Spleen (tissue), 11 donors: ENCODE measurements around the gene C4A. TPM values are rescaled to one million over a fixed set of nuclear protein-coding genes. Genes with fewer than 3 reads are reported as not detected.
A peak's percentile ranks its signal among the peaks of the same experiment; 100 is the strongest.

Experiments
- DNase-seq: peaks from one replicate; pipeline ENCODE4 v3.0.0-alpha.2; 2020
- H3K27ac ChIP-seq, 8 donors: fragments of 200-600 bp; sonication (generic) in 7 of 8; 1 replicate in 4 of 8; 2 replicates in 4 of 8; pipeline versions ENCODE4 v1.5.0 to v1.8.0; 2016 to 2021; ENCODE audit warnings: inconsistent platforms in 4 of 8, mild to moderate bottlenecking in 4 of 8, moderate library complexity in 1 of 8
- H3K27me3 ChIP-seq, 7 donors: fragments of 200-600 bp; sonication (generic) in 6 of 7; replicated peaks in 1 of 7; 1 replicate in 4 of 7; 2 replicates in 3 of 7; pipeline versions ENCODE4 v1.5.0 to v1.8.0; 2016 to 2021; ENCODE audit warnings: inconsistent platforms in 3 of 7, mild to moderate bottlenecking in 1 of 7
- H3K36me3 ChIP-seq, 6 donors: fragments of 200-600 bp; sonication (generic) in 5 of 6; 1 replicate in 4 of 6; 2 replicates in 2 of 6; pipeline versions ENCODE4 v1.5.0 to v1.8.0; 2016 to 2021; ENCODE audit warnings: inconsistent platforms in 2 of 6
- H3K4me1 ChIP-seq, 6 donors: fragments of 200-600 bp; sonication (generic) in 5 of 6; 1 replicate in 3 of 6; 2 replicates in 3 of 6; pipeline versions ENCODE4 v1.5.0 to v1.8.0; 2016 to 2021; ENCODE audit warnings: inconsistent platforms in 3 of 6
- H3K4me3 ChIP-seq, 8 donors: fragments of 200-600 bp; sonication (generic) in 7 of 8; 1 replicate in 4 of 8; 2 replicates in 4 of 8; pipeline versions ENCODE4 v1.5.0 to v1.8.0; 2016 to 2021; ENCODE audit warnings: inconsistent platforms in 4 of 8, mild to moderate bottlenecking in 4 of 8, moderate library complexity in 2 of 8
- H3K9me3 ChIP-seq, 8 donors: fragments of 200-600 bp; sonication (generic) in 7 of 8; 1 replicate in 4 of 8; 2 replicates in 4 of 8; pipeline versions ENCODE4 v1.5.0 to v1.8.0; 2016 to 2021; ENCODE audit warnings: inconsistent platforms in 4 of 8
- POLR2A ChIP-seq, 3 donors: fragments of 450-650 bp; IDR thresholded peaks; one replicate each; pipeline ENCODE4 v1.5.1; 2017; ENCODE audit warnings: antibody characterized with exemption in 3 of 3, mild to moderate bottlenecking in 1 of 3
- POLR2AphosphoS5 ChIP-seq, 3 donors: sonication (generic); formaldehyde crosslinking; IDR thresholded peaks; one replicate each; pipeline ENCODE4 v1.5.1; 2017; ENCODE audit warnings: antibody characterized with exemption in 3 of 3
- WGBS, 5 donors: extraction: QIAGEN DNeasy Blood & Tissue Kit in 3 of 5; methylation state at CpG; one replicate each; pipeline versions ENCODE4 v1.1.5 to v1.1.7; 2013 to 2018; 5-methylcytosine and 5-hydroxymethylcytosine counted together
- intact Hi-C: fragments of 100-400 bp; cut with DNase I; formaldehyde crosslinking; loops from one replicate; pipeline ENCODE4 v1.15.0; 2023; ENCODE audit warnings: low total_unique reads
- polyA plus RNA-seq, 3 donors: library from polyadenylated mRNA; stranded (reverse); fragments of 200-250 nt; gene quantifications; one replicate each; pipeline ENCODE4 v1.2.1, GENCODE V29; 2013
- total RNA-seq, 7 donors: library from RNA; depleted of rRNA in 3 of 7; stranded (reverse); fragments of >200 nt in 3 of 7; fragmentation: NEBNext Ultra II Directional in 4 of 7; extraction: Animal tissue kit (Norgen Biotek cat#: 25700) in 4 of 7; gene quantifications; one replicate each; pipeline versions ENCODE4 v1.1.0 to v1.2.1, GENCODE V29; 2016 to 2021
- TF ChIP-seq, protein P1 (sequence below), 11 experiments: fragments of 200-600 bp in 7 of 11; fragments of 450-650 bp in 4 of 11; sonication (generic) in 4 of 11; IDR thresholded peaks in 8 of 11; conservative IDR thresholded peaks in 3 of 11; 1 replicate in 7 of 11; 2 replicates in 4 of 11; pipeline versions ENCODE4 v1.4.0 to v1.8.0; 2016 to 2021; ENCODE audit warnings: antibody characterized with exemption in 11 of 11, inconsistent platforms in 4 of 11, mild to moderate bottlenecking in 1 of 11
- donor health status: healthy with polysubstance abuse.
- donor health status: DM: no; HTN: no; CAD: no; lungs with moderate emphysema.
- donor health status: DM: no; HTN: no; CAD: no.
- donor health status: Bipolar disorder and iron deficiency.
- donor health status: healthy.
- donor health status: DM: no; HTN: no; CAD: no.
- donor health status: DM: yes; HTN: yes; CAD: no.

The C4A gene
- total and polyA plus RNA-seq, 10 donors = 50.1 to 332 (median 116) TPM

DNA sequence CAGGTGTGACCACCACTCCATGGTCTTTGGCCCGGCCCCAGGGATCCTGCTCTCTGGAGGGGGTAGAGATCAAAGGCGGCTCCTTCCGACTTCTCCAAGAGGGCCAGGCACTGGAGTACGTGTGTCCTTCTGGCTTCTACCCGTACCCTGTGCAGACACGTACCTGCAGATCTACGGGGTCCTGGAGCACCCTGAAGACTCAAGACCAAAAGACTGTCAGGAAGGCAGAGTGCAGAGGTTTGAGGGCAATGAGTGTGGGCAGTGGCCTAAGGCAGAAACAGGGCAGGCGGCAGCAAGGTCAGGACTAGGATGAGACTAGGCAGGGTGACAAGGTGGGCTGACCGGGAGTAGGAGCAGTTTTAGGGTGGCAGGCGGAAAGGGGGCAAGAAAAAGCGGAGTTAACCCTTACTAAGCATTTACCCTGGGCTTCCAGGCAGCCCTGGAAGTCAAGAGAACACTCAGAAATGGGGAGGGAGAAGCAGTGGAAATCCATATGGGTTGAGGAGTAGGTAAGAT, 35.4 kb upstream of the C4A start:
- Histone ChIP-seq H3K9me3 (no peaks in the 10 kb centered on the region), H3K27me3 (peaks cover 0 to 36% (median 0%) of the 10 kb centered on the region in 7 donors), H3K36me3 (peaks cover 0 to 56% (median 8%) of the 10 kb centered on the region in 6 donors), H3K27ac (peak overlapping the region in 7 of 8 donors; percentile 57 to 79 (median 67)), H3K4me1 (peaks cover 0 to 19% (median 0%) of the 10 kb centered on the region in 6 donors), H3K4me3 (peak overlapping the region in 2 of 8 donors; percentile 11 to 18)
- WGBS, 5 donors = 75 to 95% (median 78%) methylated on average over 11 of the region's 11 CpGs
- peak; percentile 58 for DNase-seq
- TF ChIP-seq, protein P1, sequence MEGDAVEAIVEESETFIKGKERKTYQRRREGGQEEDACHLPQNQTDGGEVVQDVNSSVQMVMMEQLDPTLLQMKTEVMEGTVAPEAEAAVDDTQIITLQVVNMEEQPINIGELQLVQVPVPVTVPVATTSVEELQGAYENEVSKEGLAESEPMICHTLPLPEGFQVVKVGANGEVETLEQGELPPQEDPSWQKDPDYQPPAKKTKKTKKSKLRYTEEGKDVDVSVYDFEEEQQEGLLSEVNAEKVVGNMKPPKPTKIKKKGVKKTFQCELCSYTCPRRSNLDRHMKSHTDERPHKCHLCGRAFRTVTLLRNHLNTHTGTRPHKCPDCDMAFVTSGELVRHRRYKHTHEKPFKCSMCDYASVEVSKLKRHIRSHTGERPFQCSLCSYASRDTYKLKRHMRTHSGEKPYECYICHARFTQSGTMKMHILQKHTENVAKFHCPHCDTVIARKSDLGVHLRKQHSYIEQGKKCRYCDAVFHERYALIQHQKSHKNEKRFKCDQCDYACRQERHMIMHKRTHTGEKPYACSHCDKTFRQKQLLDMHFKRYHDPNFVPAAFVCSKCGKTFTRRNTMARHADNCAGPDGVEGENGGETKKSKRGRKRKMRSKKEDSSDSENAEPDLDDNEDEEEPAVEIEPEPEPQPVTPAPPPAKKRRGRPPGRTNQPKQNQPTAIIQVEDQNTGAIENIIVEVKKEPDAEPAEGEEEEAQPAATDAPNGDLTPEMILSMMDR (IDR thresholded peaks at IDR 0.05 in 8 of 11, conservative IDR thresholded peaks at IDR 0.05 in 3 of 11) = no peak
- TF ChIP-seq POLR2AphosphoS5 (IDR thresholded peaks at IDR 0.05) (no peak), POLR2A (IDR thresholded peaks at IDR 0.05) (no peak)
- intact Hi-C loops = no loop called here

DNA sequence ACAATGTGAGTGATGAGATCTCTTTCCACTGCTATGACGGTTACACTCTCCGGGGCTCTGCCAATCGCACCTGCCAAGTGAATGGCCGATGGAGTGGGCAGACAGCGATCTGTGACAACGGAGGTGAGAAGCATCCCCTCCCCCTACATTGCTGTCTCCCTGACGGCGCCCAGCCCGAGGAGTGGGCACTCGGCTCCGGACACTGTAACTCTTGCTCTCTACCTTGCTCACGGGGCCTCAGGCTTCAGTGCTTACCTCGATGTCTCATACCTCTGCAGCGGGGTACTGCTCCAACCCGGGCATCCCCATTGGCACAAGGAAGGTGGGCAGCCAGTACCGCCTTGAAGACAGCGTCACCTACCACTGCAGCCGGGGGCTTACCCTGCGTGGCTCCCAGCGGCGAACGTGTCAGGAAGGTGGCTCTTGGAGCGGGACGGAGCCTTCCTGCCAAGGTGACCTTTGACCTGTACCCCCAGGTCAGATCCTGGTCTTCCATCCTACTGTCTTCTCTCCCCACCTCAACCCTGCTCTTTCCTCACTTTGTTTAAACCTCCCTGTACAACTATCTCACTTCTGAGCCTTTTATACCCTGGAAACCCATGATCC, 34.7 kb upstream of the C4A start:
- peaks cover 0 to 32% (median 0%) of the 10 kb centered on the region in 7 donors for H3K27me3 ChIP-seq
- peaks cover 0 to 64% (median 16%) of the 10 kb centered on the region in 6 donors for H3K36me3 ChIP-seq
- H3K4me1 ChIP-seq = peaks cover 0 to 19% (median 0%) of the 10 kb centered on the region in 6 donors
- H3K27ac ChIP-seq = peak overlapping the region in 3 of 8 donors; percentile 57 to 79 (median 67)
- WGBS, 5 donors = 86 to 94% (median 89%) methylated on average over 24 of the region's 24 CpGs
- no peak overlapping the region for H3K4me3 ChIP-seq
- intact Hi-C loops = no loop called here
- TF ChIP-seq, protein P1 (IDR thresholded peaks at IDR 0.05 in 8 of 11, conservative IDR thresholded peaks at IDR 0.05 in 3 of 11) = no peak
- no peak for TF ChIP-seq POLR2A (IDR thresholded peaks at IDR 0.05)
- peak in 1 of 3 donors; percentile 58 for TF ChIP-seq POLR2AphosphoS5 (IDR thresholded peaks at IDR 0.05)
- DNase-seq = peak; percentile 41
- no peaks in the 10 kb centered on the region for H3K9me3 ChIP-seq

DNA sequence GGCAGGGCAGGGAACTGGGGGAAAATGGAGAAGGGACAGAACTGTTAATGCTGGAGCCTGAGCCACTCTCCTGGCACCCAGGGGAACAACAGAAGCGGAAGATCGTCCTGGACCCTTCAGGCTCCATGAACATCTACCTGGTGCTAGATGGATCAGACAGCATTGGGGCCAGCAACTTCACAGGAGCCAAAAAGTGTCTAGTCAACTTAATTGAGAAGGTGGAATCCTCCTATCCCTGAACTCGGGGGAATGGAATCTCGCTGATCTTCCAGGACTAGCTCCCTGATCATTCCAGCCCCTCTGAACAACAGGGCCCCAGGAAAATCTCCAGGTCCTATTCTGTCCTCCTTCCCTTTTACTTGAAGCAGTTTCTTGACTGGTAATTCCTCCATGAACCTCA, 34.0 kb upstream of the C4A start:
- Histone ChIP-seq H3K27ac (no peak overlapping the region), H3K4me3 (no peak overlapping the region), H3K27me3 (peaks cover 0 to 25% (median 0%) of the 10 kb centered on the region in 7 donors), H3K9me3 (no peaks in the 10 kb centered on the region), H3K4me1 (peaks cover 0 to 26% (median 0%) of the 10 kb centered on the region in 6 donors), H3K36me3 (peaks cover 0 to 67% (median 21%) of the 10 kb centered on the region in 6 donors)
- WGBS, 5 donors = 82 to 94% (median 89%) methylated on average over 4 of the region's 4 CpGs
- intact Hi-C loops = no loop called here
- peak; percentile 7 for DNase-seq
- TF ChIP-seq POLR2A (IDR thresholded peaks at IDR 0.05) = no peak
- TF ChIP-seq, protein P1 (IDR thresholded peaks at IDR 0.05 in 8 of 11, conservative IDR thresholded peaks at IDR 0.05 in 3 of 11) = no peak
- TF ChIP-seq POLR2AphosphoS5 (IDR thresholded peaks at IDR 0.05) = no peak

DNA sequence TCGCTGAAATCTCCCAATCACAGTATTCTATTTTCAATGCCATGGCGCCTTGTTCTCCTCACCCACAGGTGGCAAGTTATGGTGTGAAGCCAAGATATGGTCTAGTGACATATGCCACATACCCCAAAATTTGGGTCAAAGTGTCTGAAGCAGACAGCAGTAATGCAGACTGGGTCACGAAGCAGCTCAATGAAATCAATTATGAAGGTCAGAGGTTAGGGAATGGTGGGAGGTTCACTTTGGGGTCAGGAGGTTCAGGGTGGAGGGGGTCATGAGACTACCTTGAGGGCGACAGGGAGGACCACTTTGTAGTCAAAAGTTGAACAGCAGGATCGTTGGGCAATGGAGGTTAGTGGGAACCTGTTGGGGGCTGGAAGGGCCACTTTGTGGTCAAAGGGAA, 33.6 kb upstream of the C4A start:
- H3K36me3 ChIP-seq = peaks cover 0 to 67% (median 24%) of the 10 kb centered on the region in 6 donors
- 70 to 77% (median 76%) methylated on average over 5 of the region's 5 CpGs for WGBS, 5 donors
- no peaks in the 10 kb centered on the region for H3K9me3 ChIP-seq
- no peak overlapping the region for H3K27ac ChIP-seq
- H3K27me3 ChIP-seq = peaks cover 0 to 21% (median 0%) of the 10 kb centered on the region in 7 donors
- TF ChIP-seq, protein P1 (IDR thresholded peaks at IDR 0.05 in 8 of 11, conservative IDR thresholded peaks at IDR 0.05 in 3 of 11) = no peak
- no peak for TF ChIP-seq POLR2AphosphoS5 (IDR thresholded peaks at IDR 0.05)
- TF ChIP-seq POLR2A (IDR thresholded peaks at IDR 0.05) = no peak
- H3K4me3 ChIP-seq = no peak overlapping the region
- peaks cover 0 to 29% (median 0%) of the 10 kb centered on the region in 6 donors for H3K4me1 ChIP-seq
- peak; percentile 6 for DNase-seq
- intact Hi-C loops = no loop called here
